DMS 273 treated with DMSO at 0.1 percent for 48 hours (cell line): ENCODE measurements around the gene IPO5.
"Not testable (repeated sequence)": the region's sequence is repeated elsewhere in the genome, so short reads cannot be mapped to it uniquely, and the experiment has no call there.

Source experiments
- DNase-seq: peaks from one replicate; lab custom pipeline; 2025; lab: John Stamatoyannopoulos, UW

IPO5 gene

DNA sequence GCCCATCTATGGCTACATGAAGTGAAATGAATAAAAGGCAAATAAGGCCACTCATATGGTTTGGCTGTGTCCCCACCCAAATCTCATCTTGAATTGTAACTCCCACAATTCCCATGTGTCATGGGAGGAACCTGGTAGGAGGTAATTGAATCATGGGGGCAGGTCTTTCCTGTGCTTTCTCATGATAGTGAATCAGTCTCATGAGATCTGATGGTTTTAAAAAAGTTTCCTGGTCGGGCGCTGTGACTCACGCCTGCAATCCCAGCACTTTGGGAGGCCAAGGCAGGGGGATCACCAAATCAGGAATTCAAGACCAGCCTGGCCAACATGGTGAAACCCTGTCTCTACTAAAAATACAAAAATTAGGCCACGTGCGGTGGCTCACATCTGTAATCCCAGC, 4.2 kb upstream of the IPO5 start:
- not testable (repeated sequence) for DNase-seq

DNA sequence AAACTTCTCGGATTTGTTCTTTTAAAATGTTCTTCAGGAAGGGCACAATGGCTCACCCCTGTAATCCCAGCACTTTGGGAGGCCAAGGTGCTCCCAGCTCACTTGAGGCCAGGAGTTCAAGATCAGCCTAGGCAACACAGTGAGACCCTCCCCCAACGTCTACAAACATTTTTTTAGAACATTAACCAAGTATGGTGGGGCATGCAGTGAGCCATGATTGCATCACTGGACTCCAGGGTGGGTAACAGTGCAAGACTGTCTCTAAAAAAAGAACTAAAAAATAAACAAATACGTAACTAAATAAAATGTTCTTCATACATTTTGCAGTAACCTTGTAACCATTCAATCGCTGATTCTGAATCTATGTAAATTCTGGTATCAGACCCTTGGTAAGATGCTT, 2.1 kb upstream of the IPO5 start:
- no peak for DNase-seq

GRCh38 chr13:97952831-97953230, 644 bp upstream of the IPO5 start:
- not testable (repeated sequence) for DNase-seq

GRCh38 chr13:97961340-97961739, 7.9 kb downstream of the IPO5 start:
- no peak for DNase-seq

- DNase-seq = no peak
Observed at GRCh38 chr13:97962887-97963286, 9.4 kb downstream of the IPO5 start.

DNA sequence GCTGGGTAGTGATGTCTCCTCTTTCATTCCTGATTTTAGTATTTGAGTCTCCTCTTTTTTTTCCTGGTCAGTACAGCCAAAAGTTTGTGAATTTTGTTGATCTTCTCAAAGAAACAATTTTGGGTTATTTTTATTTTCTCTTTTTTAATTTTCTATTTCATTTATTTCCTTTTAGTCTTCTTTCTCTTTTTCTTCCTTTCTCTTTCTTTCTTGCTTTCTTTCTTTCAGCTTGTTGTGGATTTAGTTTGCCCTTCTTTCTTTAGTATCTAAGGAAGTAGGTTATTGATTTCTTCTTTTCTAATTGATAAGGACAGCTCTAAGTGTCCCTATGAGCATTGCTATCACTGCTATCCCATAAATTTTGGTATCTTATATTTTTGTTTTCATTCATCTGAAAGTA, 13.8 kb downstream of the IPO5 start:
- no peak for DNase-seq

- no peak for DNase-seq
Observed at GRCh38 chr13:97967948-97968347, 14.5 kb downstream of the IPO5 start.

DNA sequence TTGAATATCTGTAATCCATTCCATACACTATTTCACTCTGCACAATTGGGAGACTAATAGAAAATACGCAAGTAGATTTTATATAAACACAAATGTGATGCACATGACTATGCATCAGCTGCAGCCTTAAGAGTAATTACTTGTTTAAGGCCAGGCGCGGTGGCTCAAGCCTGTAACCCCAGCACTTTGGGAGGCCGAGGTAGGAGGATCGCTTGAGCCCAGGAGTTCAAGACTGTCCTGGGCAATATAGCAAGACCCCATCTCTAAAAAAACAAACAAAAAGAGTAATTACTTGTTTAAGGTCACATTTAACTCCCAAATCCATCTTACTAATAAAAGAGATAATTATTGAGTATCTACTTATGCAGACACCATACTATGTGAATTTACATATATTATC, 18.0 kb downstream of the IPO5 start:
- DNase-seq = no peak

DNA sequence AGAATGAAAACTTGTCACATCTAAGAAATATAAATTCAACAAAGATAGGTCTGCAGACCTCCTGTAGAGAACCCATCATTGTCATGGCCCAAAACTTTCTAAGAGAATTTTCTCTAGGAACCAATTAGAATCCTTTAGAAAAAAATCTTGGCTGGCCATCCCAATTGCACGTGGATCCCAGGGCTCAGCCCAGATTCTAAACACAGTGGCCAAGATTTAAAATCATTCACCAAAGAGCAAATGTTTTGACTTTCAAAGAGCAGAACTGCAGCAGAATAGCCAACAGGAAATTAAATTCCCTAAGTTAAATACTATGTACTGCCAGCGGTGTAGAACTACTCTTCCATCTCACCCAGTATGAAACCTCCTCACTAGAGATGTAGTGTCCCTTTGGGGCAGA, 21.3 kb downstream of the IPO5 start:
- DNase-seq = no peak

GRCh38 chr13:97975280-97975847, 21.9 kb downstream of the IPO5 start:
- DNase-seq = no peak

DNA sequence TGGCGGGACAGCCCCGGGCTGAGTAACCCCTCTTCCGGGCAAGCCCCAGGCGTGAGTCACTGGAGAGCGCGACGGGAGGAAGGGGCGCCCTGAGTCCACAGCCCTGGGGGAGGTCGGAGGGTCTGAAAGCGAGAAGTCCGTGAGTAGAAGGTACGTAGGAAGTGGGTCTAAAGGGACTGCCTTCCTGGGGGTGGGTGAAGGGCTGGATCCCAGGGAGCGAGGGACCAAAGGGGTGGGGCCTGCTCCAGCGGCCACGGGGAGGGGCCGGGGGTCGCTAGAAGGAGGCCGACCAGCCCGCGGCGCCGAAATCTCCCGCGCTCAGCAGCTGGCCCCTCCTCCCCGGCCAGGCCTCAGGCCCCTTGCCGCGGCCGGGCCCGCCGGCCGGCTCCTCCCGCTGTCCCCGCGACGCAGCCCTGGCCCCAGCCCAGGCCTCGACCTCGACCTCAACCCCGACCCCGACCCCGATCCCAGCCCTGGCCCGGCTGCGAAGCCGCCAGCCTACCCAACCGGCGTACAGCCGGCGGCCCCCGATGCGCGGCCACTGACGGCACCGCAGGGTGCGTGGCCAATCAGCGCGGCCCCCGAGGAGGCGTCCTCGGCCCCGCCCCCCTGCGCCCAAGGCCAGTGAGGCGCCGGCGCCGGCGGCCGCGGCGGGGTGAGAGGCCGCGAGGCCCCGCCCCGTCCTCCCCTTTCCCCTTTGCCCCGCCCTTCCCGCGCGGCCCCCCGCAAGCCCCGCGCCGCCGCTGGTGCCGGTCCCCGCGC, 22.6 kb downstream of the IPO5 start:
- DNase-seq = peak; percentile 39

DNA sequence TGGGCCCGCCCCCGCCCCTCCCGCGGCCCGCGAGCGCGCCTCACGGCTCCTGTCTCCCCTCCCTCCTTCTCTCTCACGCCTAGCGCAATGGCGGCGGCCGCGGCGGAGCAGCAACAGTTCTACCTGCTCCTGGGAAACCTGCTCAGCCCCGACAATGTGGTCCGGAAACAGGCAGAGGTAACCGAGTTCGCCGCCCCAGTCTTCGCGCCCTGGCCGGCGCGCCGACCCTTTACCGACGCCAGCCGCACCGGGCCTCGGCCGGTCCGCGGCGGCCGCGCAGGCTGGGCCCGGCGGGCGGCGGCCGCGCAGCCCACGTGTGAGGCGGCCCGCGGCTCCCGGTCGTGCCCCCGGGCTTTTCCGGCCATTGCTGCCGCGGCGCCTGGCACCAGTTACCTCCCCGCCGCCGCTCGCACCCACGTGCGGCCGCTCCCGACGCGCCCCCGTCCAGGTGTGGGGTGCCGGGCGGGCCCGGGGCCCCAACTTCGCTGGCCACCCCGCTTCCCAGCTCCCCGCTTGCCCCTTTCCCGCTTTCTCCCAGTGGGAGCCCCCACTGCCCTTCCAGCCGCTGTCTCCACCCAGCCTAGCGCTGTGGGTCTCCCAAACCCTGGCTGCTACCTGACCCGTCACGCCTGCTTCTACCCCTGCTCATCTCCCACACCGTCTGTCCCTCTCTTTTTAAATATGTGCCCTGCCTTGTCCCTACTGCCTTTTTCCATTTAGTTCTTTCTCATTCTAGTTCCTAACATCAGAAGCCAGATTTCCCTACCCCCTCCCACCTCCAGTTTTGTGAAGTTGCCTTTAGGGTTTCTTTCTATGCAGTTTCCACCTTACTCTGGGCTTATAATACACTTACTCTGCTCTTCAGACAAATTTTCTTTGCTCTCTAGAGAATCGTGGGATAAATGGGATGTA, 23.4 kb downstream of the IPO5 start:
- DNase-seq = no peak

DNA sequence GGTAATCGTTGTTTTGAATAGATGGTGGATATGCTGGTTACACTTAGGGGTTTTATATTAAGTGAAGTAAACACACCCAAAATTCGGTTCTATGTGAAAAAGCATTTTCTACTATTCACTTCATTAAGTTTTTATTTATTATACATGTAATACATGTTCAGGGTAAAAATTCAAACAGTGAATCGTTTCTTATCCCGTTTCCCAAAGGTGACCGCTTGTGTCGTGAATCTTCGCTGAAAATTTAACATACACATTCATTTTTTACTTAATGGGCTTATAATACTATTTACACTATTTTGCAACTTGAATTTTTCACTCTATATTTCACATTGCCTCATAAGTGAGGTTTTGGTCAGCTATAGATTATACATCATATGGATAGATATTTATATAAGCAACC, 24.5 kb downstream of the IPO5 start:
- no peak for DNase-seq

GRCh38 chr13:97978651-97979050, 25.2 kb downstream of the IPO5 start:
- DNase-seq = no peak

GRCh38 chr13:97979051-97979450, 25.6 kb downstream of the IPO5 start:
- DNase-seq = no peak

GRCh38 chr13:97979556-97979955, 26.1 kb downstream of the IPO5 start:
- DNase-seq = no peak

DNA sequence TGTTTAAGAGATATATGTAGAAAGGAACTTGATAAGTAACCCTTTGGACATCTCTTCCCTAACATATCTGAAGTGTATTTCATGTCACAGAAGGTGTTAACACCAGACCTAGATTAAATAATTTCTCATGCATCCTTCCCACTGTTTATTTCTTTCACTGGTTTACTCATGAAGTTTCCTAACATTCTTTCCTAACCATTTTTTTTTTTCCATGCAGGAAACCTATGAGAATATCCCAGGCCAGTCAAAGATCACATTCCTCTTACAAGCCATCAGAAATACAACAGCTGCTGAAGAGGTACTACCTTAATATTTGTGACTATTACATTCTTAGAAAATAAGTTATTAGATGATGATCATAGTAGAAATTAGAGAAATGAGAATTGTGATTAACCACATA, 28.8 kb downstream of the IPO5 start:
- no peak for DNase-seq

DNA sequence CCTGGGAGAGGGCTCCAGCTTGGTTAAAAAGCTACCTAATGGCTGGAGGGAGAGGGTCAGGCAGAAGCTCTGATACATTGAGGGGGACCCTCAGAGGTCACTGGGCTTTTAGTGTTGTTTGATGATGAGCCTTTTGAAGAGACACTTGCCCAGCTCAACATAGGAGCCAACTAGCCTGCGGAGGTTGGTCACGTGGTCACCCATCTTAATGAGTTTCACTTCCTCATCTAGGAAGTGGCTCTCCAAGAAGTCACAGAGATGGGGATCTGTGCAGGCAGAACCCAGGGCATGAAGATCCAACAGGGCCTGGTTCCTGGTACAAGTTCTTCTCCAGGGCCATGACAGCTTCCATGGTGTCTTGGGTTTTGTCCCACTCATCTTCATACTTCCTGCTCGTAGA, 33.4 kb downstream of the IPO5 start:
- DNase-seq = no peak

DNA sequence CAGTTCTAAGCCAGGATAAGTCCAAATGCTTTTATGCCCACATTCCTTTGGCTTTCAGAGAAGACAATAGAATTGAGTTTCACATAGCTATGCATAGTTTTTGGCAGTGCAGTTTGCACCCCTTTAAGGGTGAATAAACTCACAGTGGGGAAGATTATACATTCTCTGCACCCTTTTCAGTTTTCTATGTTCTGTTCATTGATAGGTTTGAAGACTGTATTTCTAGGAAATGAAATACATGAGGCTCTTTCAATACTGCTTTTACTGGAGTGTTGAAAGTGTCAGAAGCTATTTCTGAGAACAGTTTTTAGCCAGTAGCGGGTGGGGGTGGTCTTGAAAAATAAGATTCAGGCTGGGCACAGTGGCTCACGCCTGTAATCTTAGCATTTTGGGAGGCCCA, 46.2 kb downstream of the IPO5 start:
- no peak for DNase-seq

DNA sequence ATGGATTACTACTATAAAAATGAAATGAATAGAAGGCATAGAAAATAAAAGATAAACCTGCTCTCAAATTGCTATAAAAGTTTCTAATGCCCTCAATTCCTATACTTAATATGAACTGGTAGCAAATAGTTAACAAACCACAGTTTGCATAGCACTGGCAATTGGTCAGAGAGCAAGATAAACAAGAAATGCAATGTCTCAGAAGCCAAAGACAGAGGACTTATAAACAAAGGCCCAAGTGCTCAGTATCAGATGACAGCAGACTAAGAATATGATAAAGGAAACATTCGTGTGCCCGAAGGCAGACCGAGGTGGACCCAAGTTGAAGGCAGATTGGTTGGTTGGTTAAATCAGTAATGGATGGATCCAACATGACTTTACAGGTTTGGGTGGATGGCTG, 50.6 kb downstream of the IPO5 start:
- DNase-seq = no peak

- not testable (repeated sequence) for DNase-seq
Observed at GRCh38 chr13:98004997-98005396, 51.5 kb downstream of the IPO5 start.

- DNase-seq = no peak
Observed at GRCh38 chr13:98007001-98007400, 53.5 kb downstream of the IPO5 start.

GRCh38 chr13:98013241-98013640, 59.8 kb downstream of the IPO5 start:
- DNase-seq = no peak
